G401.6 (cell line): Measurements from ENCODE around the gene PNMA1.

Experiments
- FAIRE-seq: peaks from 2 replicates; lab custom pipeline; 2012; peaks lifted over from hg19 to GRCh38; lab: Jason Lieb, UNC

PNMA1 gene

GRCh38 chr14:73713803-73714655 is at the start of gene PNMA1:
Gene PNMA1 (minus strand): TSS chr14:73714384. CDS start chr14:73713639, 745 bp downstream.
- no peak for FAIRE-seq

GRCh38 chr14:73763396-73763795 is 49.2 kb upstream of the PNMA1 start:
- FAIRE-seq, result no peak

- FAIRE-seq, result no peak
Observed at GRCh38 chr14:73762375-73762822, 48.2 kb upstream of the PNMA1 start.

- FAIRE-seq, result no peak
Observed at GRCh38 chr14:73761618-73762355, 47.6 kb upstream of the PNMA1 start.

GRCh38 chr14:73760598-73761586 is 46.7 kb upstream of the PNMA1 start:
- no peak for FAIRE-seq

GRCh38 chr14:73759714-73760597 is 45.8 kb upstream of the PNMA1 start:
- FAIRE-seq, result peak; percentile 60

GRCh38 chr14:73759183-73759713 is 45.1 kb upstream of the PNMA1 start:
- no peak for FAIRE-seq

GRCh38 chr14:73758392-73759182 is 44.4 kb upstream of the PNMA1 start:
- FAIRE-seq, result no peak

GRCh38 chr14:73757876-73758391 is 43.8 kb upstream of the PNMA1 start:
- no peak for FAIRE-seq

GRCh38 chr14:73757381-73757780 is 43.2 kb upstream of the PNMA1 start:
- FAIRE-seq, result no peak

- FAIRE-seq, result no peak
Observed at GRCh38 chr14:73755434-73756014, 41.3 kb upstream of the PNMA1 start.

GRCh38 chr14:73754911-73755360 is 40.8 kb upstream of the PNMA1 start:
- no peak for FAIRE-seq

- FAIRE-seq, result no peak
Observed at GRCh38 chr14:73753887-73754795, 40.0 kb upstream of the PNMA1 start.

- no peak for FAIRE-seq
Observed at GRCh38 chr14:73753124-73753886, 39.1 kb upstream of the PNMA1 start.

- FAIRE-seq, result no peak
Observed at GRCh38 chr14:73752297-73752992, 38.3 kb upstream of the PNMA1 start.

- no peak for FAIRE-seq
Observed at GRCh38 chr14:73751157-73751691, 37.0 kb upstream of the PNMA1 start.

- FAIRE-seq, result no peak
Observed at GRCh38 chr14:73750531-73750901, 36.3 kb upstream of the PNMA1 start.
